ENCODE results near the gene STAB2.

- TF ChIP-seq EGR1 (IDR thresholded peaks at IDR 0.05; ENCODE audit: borderline replicate concordance, low read depth, low read length) (no peak), TAF1 (IDR thresholded peaks at IDR 0.05; ENCODE audit: low read depth, low read length) (no peak), PHF8 (conservative IDR thresholded peaks at IDR 0.05; ENCODE audit: low read depth, low read length) (no peak), POLR2A (IDR thresholded peaks at IDR 0.05; ENCODE audit: control extremely low read depth in 1 of 2, low read depth in 2 of 2, low read length in 2 of 2) (no peak), EP300 (IDR thresholded peaks at IDR 0.05; ENCODE audit: borderline replicate concordance in 1 of 2, low read depth in 2 of 2, low read length in 2 of 2) (no peak), BRCA1 (IDR thresholded peaks at IDR 0.05; ENCODE audit: low read depth, low read length) (no peak)
- TF ChIP-seq, protein P1, sequence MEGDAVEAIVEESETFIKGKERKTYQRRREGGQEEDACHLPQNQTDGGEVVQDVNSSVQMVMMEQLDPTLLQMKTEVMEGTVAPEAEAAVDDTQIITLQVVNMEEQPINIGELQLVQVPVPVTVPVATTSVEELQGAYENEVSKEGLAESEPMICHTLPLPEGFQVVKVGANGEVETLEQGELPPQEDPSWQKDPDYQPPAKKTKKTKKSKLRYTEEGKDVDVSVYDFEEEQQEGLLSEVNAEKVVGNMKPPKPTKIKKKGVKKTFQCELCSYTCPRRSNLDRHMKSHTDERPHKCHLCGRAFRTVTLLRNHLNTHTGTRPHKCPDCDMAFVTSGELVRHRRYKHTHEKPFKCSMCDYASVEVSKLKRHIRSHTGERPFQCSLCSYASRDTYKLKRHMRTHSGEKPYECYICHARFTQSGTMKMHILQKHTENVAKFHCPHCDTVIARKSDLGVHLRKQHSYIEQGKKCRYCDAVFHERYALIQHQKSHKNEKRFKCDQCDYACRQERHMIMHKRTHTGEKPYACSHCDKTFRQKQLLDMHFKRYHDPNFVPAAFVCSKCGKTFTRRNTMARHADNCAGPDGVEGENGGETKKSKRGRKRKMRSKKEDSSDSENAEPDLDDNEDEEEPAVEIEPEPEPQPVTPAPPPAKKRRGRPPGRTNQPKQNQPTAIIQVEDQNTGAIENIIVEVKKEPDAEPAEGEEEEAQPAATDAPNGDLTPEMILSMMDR (IDR thresholded peaks at IDR 0.05; ENCODE audit: control extremely low read depth in 1 of 3, insufficient read depth in 1 of 3, low read depth in 1 of 3, low read length in 3 of 3) = no peak
Measured at GRCh38 chr12:103640410-103640809, 53.3 kb downstream of the STAB2 start.
